ENCODE results near the gene ZNF814.
A peak's percentile ranks its signal among the peaks of the same experiment; 100 is the strongest.
"Not testable (repeated sequence)": the region's sequence is repeated elsewhere in the genome, so short reads cannot be mapped to it uniquely, and the experiment has no call there.

Gene ZNF814

DNA sequence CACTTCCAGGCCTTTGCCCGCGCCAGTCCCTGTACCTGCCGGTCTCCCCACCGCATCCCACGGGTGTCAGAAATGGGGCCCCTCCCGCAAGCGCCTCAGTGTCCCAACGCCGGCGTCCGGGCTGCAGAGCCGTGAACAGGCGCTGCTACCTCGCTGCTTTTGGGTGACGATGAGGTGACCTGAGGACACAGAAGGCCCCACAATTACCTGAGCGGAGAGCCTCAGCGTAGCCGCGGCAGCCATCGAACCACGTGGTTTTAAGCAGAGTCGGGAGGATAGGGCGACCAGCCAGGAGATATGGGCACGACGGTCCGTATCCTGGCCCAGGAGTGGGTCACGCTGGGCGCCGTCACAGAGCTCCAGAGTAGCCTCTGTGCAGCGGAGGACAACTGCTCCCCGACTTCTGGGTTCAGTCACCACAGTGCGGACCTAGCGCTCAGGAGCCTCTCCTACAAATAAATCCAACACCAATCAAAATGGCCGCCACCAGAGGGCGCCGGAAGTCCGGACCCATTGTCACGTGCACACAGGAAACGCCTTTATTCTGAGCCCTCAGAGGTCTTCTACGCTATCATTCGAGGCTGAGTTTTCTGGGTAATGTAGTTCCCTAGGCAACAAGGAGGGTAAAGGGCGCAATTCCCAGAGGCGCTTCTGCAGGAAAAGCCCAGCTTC, at the start of gene ZNF814:
Gene ZNF814 (minus strand): TSS at position 478 of the 672 bp plus-strand sequence. CDS start 235 bp downstream, at position 243.
- Histone ChIP-seq H3K36me3 (replicated peaks) (peaks cover 1% of the 10 kb centered on the region), H3K4me3 (ENCODE audit: low read depth, low read length) (peak within 1 kb of the TSS; percentile 92), H3K27ac (peak within 1 kb of the TSS; percentile 55), H3K27me3 (replicated peaks) (no peaks in the 10 kb centered on the region)
- in situ Hi-C loops (cut with HindIII; ENCODE audit: low pct_ligation_motif_present, low sequenced_read_pairs) = no loop called here
- peak; percentile 92 for DNase-seq
- TF ChIP-seq, protein P1, sequence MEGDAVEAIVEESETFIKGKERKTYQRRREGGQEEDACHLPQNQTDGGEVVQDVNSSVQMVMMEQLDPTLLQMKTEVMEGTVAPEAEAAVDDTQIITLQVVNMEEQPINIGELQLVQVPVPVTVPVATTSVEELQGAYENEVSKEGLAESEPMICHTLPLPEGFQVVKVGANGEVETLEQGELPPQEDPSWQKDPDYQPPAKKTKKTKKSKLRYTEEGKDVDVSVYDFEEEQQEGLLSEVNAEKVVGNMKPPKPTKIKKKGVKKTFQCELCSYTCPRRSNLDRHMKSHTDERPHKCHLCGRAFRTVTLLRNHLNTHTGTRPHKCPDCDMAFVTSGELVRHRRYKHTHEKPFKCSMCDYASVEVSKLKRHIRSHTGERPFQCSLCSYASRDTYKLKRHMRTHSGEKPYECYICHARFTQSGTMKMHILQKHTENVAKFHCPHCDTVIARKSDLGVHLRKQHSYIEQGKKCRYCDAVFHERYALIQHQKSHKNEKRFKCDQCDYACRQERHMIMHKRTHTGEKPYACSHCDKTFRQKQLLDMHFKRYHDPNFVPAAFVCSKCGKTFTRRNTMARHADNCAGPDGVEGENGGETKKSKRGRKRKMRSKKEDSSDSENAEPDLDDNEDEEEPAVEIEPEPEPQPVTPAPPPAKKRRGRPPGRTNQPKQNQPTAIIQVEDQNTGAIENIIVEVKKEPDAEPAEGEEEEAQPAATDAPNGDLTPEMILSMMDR (IDR thresholded peaks at IDR 0.05; ENCODE audit: low read depth, low read length, missing control alignments) = peak; percentile 33

DNA sequence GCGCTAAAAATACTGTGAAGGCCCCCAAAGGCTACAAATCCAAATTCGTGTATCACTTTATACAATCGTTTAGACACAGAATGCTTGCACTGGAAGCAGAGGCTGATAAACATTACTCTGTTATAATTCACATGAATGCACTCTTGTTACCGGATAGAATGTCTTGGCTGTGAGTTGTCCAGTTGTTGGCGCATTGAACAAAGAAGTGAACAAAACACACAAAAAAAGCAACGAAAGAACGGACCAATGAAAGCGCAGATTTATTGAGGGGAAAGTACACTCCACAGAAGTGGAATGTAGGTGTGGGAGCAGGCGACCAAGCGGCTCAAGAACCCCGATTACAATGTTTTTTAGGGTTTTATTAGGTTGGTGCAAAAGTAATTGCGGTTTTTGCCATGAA, 46.9 kb upstream of the ZNF814 start:
- no peaks in the 10 kb centered on the region for H3K36me3 ChIP-seq (replicated peaks)
- TF ChIP-seq, protein P1 (IDR thresholded peaks at IDR 0.05; ENCODE audit: low read depth, low read length, missing control alignments) = no peak
- H3K4me3 ChIP-seq (ENCODE audit: low read depth, low read length) = no peak overlapping the region
- H3K27me3 ChIP-seq (replicated peaks) = no peaks in the 10 kb centered on the region
- in situ Hi-C loops (cut with HindIII; ENCODE audit: low pct_ligation_motif_present, low sequenced_read_pairs) = no loop called here
- no peak for DNase-seq
- no peak overlapping the region for H3K27ac ChIP-seq

DNA sequence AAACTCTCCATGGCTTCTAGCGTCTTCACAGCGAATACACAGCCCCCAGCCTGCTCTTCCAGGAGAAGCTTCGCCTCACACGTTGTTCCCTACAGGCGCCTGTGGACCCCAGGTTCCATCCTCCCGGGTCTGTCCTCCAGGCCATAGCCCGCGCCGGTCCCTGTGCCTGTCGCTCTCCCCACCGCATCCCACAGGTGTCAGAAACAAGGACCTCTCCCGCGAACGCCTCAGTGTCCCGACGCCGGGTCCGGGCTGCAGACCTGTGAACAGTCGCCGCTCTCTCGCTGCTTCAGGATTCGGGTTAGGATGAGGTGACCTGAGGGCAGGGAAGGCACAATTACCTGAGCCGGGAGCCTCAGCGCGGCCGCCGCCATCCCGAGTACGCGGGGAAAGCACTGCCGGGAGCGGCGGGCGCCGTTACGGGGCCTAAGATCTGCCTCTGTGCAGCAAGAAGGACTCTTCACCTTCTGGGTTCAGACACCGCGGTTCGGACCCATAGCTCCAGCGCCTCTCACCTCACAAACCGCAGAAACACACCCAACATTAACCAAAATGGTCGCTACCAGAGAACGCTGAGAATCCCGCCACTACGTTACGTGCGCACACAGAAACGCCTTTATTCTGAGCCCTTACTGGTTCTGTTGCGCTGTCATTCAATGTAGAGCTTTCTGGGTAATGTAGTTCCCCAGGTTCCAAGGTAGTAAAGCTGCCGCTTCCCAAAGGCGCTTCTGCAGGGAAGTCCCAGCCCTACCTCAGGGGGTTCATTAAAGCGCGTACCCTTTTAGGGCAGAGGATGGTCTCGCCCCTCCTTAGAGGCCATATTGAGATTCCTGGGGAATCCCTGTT, 46.2 kb upstream of the ZNF814 start, which contains the start of gene ZNF418:
Gene ZNF418 (minus strand): TSS at position 583 of the 846 bp plus-strand sequence. CDS start 1,580 bp downstream, outside the sequence.
- TF ChIP-seq, protein P1 (IDR thresholded peaks at IDR 0.05; ENCODE audit: low read depth, low read length, missing control alignments) = no peak
- in situ Hi-C loops (cut with HindIII; ENCODE audit: low pct_ligation_motif_present, low sequenced_read_pairs) = no loop called here
- peak within 1 kb of the TSS; percentile 80 for H3K4me3 ChIP-seq (ENCODE audit: low read depth, low read length)
- DNase-seq = peak; percentile 88
- peaks cover 2% of the 10 kb centered on the region for H3K36me3 ChIP-seq (replicated peaks)
- H3K27me3 ChIP-seq (replicated peaks) = no peaks in the 10 kb centered on the region
- H3K27ac ChIP-seq = no peak within 1 kb of the TSS

DNA sequence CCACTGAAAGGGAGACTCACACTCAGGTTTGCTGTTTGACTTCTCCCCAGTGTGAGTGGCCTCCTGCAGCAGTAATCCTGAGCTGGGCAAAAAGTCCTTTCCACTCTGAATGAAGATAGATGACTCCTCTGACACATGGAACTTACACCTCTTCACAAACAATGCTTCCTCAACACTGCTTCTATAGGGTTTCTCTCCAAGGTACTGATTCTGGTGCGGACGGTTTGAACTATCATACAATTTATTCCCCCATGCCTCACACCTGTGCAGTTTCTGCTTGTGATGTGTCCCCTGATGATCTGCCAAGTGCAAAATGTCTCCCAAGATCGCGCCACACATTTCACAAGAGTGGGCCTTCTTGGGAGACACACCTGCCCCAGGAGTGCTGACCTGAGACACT, 38.8 kb upstream of the ZNF814 start:
- H3K27me3 ChIP-seq (replicated peaks) = no peaks in the 10 kb centered on the region
- peaks cover 31% of the 10 kb centered on the region for H3K36me3 ChIP-seq (replicated peaks)
- no peak overlapping the region for H3K4me3 ChIP-seq (ENCODE audit: low read depth, low read length)
- TF ChIP-seq, protein P1 (IDR thresholded peaks at IDR 0.05; ENCODE audit: low read depth, low read length, missing control alignments) = no peak
- in situ Hi-C loops (cut with HindIII; ENCODE audit: low pct_ligation_motif_present, low sequenced_read_pairs) = no loop called here
- H3K27ac ChIP-seq = no peak overlapping the region
- DNase-seq = no peak

DNA sequence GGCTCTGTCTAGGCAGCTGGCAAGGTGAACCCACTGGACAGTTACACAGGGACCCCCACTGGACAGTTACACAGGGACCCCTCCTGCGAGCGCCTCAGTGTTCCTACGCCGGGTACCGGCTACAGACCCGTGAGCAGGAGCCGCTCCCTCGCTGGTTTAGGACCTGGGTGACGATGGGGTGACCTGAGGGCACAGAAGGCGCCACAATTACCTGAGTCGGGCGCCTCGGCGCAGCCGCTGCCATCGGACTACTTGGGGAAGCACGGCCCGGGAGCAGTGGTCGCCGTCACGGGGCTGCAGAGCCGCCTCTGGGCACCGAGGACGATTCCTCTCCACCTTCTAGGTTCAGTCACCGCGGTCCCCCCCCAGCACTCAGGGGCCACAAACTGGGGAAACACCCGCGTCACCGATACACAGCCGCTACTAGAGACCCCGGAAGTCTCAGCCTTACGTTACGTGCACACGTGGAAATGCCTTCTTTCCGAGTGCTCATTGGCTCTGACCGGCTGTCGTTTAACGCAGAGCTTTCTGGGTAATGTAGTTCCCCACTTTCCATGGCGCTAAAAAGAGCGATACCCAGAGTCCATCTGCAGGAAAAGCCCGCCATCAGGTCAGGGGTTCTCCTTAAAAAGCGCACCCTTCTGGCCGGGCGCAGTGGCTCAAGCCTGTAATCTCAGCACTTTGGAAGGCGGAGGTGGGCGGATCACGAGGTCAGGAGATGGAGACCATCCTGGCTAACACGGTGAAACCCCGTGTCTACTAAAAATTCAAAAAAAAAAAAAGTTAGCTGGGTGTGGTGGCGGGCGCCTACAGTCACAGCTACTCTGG, 27.5 kb upstream of the ZNF814 start, which contains the start of gene ZNF417:
Gene ZNF417 (minus strand): TSS at position 425 of the 828 bp plus-strand sequence. CDS start 181 bp downstream, at position 244.
- H3K4me3 ChIP-seq (ENCODE audit: low read depth, low read length) = peak within 1 kb of the TSS; percentile 78
- in situ Hi-C loops (cut with HindIII; ENCODE audit: low pct_ligation_motif_present, low sequenced_read_pairs); H3K27me3 ChIP-seq (replicated peaks): not testable (repeated sequence)
- TF ChIP-seq, protein P1 (IDR thresholded peaks at IDR 0.05; ENCODE audit: low read depth, low read length, missing control alignments) = peak; percentile 56
- DNase-seq = peak; percentile 95
- H3K27ac ChIP-seq = peak within 1 kb of the TSS; percentile 62
- peaks cover 12% of the 10 kb centered on the region for H3K36me3 ChIP-seq (replicated peaks)

Data from brain microvascular endothelial cell (primary cell).